GM13977 (cell line): ENCODE results near the gene UPF2.

Experiments
- DNase-seq: peaks from one replicate; pipeline ENCODE4 v3.0.0; 2012; ENCODE audit warnings: low spot score
- in situ Hi-C: fragments of 300-500 bp; cut with MboI; formaldehyde crosslinking; loops from one replicate; pipeline ENCODE4 v1.12.0; 2022; ENCODE audit warnings: low sequenced_read_pairs, low pct_unique_long_range_greater_than_20kb, mixed read lengths, inconsistent platforms; ENCODE audit not compliant: unreplicated experiment
- TF ChIP-seq, protein P1 (sequence below): IDR thresholded peaks from 2 replicates; pipeline ENCODE4 v1.5.1; 2012; ENCODE audit warnings: mild to moderate bottlenecking, control low read depth; ENCODE audit not compliant: insufficient read depth; ENCODE audit errors: extremely low read depth, missing control alignments

UPF2 gene

DNA sequence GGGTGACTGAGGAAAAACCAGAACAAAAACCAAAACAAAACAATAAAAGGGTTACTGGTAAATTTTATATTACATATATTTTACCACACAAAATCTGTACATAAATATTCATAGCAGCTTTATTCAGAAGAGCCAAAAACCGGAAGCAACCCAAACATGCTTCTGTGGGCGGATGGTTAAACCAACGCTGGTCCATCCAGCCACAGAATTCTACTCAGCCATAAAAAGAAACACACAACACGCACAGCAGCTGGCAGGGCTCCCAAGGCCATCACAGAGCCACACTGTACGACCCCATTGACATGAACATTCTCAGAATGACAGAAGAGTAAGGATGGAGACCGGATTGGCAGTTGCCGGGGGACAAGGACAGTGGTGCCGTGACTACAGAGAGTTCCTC lies 135.9 kb downstream of the UPF2 start:
- peak; percentile 28 for DNase-seq
- in situ Hi-C loops: no loop called here
- TF ChIP-seq, protein P1, sequence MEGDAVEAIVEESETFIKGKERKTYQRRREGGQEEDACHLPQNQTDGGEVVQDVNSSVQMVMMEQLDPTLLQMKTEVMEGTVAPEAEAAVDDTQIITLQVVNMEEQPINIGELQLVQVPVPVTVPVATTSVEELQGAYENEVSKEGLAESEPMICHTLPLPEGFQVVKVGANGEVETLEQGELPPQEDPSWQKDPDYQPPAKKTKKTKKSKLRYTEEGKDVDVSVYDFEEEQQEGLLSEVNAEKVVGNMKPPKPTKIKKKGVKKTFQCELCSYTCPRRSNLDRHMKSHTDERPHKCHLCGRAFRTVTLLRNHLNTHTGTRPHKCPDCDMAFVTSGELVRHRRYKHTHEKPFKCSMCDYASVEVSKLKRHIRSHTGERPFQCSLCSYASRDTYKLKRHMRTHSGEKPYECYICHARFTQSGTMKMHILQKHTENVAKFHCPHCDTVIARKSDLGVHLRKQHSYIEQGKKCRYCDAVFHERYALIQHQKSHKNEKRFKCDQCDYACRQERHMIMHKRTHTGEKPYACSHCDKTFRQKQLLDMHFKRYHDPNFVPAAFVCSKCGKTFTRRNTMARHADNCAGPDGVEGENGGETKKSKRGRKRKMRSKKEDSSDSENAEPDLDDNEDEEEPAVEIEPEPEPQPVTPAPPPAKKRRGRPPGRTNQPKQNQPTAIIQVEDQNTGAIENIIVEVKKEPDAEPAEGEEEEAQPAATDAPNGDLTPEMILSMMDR: no peak

DNA sequence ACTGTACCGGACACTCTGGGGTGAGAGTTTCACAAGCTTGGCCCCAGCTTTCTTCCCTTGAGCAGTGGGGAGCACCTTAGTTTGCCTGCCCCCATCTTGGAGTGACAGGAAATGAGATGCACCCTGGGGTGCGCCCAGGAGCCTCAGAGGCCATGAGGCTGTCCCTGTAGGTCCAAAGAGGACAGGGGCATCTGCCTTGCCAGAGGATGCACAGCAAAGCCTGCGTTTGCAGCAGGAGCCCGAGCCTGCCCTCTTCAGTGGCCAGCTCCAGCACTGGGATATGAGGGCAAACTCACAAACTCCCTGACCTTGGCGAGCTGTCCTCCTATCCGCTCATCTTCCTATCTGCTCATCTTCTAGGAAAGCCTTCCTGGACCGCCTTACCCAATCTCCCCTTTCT lies 140.0 kb downstream of the UPF2 start:
- no peak for DNase-seq
- TF ChIP-seq, protein P1: no peak
- in situ Hi-C loops: no loop called here

DNA sequence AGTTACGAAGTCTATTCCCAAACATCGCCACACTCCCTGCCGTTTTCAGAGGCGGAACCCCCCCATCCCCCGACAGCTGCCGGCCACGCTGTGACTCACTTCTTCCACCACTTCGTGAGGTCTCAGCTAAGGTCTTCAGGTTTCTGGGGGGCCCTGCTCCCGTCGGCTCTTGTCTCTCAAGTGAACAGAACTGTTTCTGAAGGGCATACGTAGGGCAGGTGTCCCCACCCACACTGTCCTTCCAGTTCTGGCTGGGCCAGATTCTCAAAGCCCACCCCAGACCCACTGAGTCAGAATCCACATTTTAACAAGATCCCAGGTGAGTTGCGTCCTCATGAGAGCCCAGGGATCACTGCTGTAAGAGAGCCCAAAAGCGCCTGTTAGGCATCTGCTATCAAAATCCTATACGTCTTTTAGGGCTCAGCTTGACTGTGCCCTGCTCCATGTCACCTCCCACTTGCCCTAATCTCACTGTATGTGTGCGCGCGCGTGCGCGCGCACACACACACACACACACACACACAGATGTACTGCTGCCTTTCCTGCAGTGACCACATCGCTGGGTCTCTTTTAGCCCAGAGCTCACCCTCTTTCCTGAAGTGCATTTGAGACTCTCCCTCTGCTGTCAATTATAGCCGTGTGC lies 140.7 kb downstream of the UPF2 start:
- no peak for DNase-seq
- TF ChIP-seq, protein P1: no peak
- in situ Hi-C loops: no loop called here

DNA sequence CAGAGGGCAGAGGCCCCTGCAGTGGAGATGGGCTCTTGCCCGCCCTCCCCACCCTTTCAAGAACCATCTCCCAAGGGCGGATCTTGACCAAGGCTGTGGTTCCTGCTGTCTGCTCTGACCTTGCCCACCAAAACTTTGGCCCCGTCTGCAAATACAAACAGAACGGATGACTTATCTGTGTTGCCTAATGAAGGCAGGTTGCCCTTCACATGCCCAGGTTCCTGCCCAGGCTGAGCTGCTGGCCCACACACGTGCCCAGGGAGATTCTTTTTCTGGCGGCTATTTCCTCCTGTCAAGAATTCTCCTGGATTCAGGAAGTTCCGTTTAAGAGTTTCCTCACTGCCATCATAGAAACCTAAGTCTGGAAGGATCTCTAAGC lies 141.2 kb downstream of the UPF2 start:
- DNase-seq: no peak
- in situ Hi-C loops: no loop called here
- TF ChIP-seq, protein P1: no peak

DNA sequence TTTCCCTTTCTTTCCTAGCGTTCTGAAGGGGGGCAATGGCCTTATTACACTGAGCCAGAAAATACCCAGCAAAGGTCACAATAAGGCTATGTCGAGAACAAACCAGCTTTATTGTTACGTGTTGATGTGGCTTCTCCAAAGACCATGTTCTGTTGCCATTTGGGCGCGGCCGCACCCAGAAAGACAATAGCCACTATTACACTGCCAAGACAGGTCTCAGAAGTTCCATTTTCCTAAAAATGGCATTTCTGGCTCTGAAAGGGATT lies 141.6 kb downstream of the UPF2 start:
- DNase-seq: no peak
- in situ Hi-C loops: no loop called here
- TF ChIP-seq, protein P1: no peak

DNA sequence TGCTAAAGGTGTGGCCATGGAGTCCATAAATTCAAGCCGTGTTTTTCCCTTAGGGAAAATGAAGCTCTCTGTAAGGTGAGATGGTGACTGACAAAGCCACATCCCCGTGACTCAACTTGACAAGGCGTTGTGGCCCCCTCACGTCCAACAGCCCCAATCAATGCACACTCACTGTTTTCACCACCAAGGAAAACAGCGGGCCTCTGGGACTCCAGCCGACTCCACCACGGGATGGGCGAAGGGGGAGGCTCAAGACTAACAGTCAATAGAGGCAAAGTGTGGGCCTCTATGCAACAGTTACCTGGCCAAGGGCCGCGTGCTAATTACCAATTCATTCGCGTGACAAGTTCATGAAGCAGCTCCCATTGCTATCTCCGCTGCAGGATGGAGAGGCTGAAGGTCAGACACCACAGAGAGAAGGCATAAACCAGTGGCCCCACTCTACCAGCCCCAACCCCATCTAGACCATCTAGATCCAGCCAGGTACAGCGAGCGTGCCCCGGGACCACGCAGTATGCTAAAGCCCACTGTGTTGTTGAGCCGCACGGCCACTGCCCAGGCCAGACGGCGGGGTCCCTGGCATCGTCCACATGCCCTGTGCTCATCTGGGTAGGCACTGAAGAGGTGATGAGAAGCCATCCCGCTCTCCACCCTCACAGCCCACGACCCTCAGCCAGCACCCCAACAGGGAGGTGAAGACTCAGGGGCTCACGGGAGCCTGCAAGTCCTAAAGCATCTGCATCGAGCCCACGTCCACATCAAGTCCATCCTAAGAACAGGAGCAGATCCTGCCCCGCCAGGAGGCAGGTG lies 143.3 kb downstream of the UPF2 start:
- in situ Hi-C loops: no loop called here
- no peak for DNase-seq
- TF ChIP-seq, protein P1: no peak
